H1 (cell line): ENCODE results near the gene CLCN5. TPM values are rescaled to one million over a fixed set of nuclear protein-coding genes. Genes with fewer than 3 reads are reported as not detected.

ENCODE experiments used
- CTCF ChIA-PET: fragments of 300-600 bp; sonication (Branson Sonifier 250); formaldehyde crosslinking; loops from one replicate; lab custom pipeline; 2021; ENCODE audit not compliant: partially characterized antibody; lab: Charles Lee
- POLR2A ChIA-PET: fragments of 300-600 bp; sonication (Branson Sonifier 250); formaldehyde crosslinking; loops from one replicate; lab custom pipeline; 2021; ENCODE audit warnings: inconsistent platforms; ENCODE audit not compliant: partially characterized antibody; lab: Charles Lee
- DNase-seq, 2 experiments: peaks; one replicate each; pipeline versions ENCODE4 v3.0.0 to v3.0.0-alpha.2; 2010 to 2022; ENCODE audit warnings: low spot score in 2 of 2, low read depth in 1 of 2, mixed read lengths in 1 of 2
- FAIRE-seq: peaks from 2 replicates; lab custom pipeline; 2011; peaks lifted over from hg19 to GRCh38; lab: Jason Lieb, UNC
- H2AFZ ChIP-seq: 2 replicates; pipeline ENCODE4 v1.8.1; 2012; ENCODE audit warnings: low read length, inconsistent platforms
- H2AK5ac ChIP-seq: 2 replicates; pipeline ENCODE4 v1.6.1; 2013; ENCODE audit warnings: low read depth, low read length
- H2BK120ac ChIP-seq: replicated peaks from 2 replicates; pipeline ENCODE3; 2013; ENCODE audit warnings: low read depth, low read length, inconsistent platforms
- H2BK12ac ChIP-seq: 2 replicates; pipeline ENCODE4 v1.6.1; 2013; ENCODE audit warnings: low read depth, low read length
- H2BK15ac ChIP-seq: 2 replicates; pipeline ENCODE4 v1.6.1; 2013; ENCODE audit warnings: low read length
- H2BK20ac ChIP-seq: 2 replicates; pipeline ENCODE4 v1.6.1; 2013; ENCODE audit warnings: low read length
- H2BK5ac ChIP-seq: 2 replicates; pipeline ENCODE4 v1.6.1; 2013; ENCODE audit warnings: low read depth, low read length
- H3K14ac ChIP-seq: 2 replicates; pipeline ENCODE4 v1.6.1; 2013; ENCODE audit warnings: inconsistent platforms; ENCODE audit not compliant: insufficient read length
- H3K18ac ChIP-seq: 2 replicates; pipeline ENCODE4 v1.6.1; 2013; ENCODE audit warnings: low read length; ENCODE audit errors: extremely low read depth
- H3K23ac ChIP-seq: 2 replicates; pipeline ENCODE4 v1.6.1; 2013; ENCODE audit warnings: inconsistent platforms; ENCODE audit not compliant: insufficient read length
- H3K23me2 ChIP-seq: 2 replicates; pipeline ENCODE4 v1.6.1; 2013; ENCODE audit warnings: low read depth, low read length
- H3K27ac ChIP-seq: 2 replicates; pipeline ENCODE4 v1.6.1; 2011; ENCODE audit warnings: low read depth, low read length, inconsistent platforms
- H3K27me3 ChIP-seq, 4 experiments: replicated peaks in 1 of 4; 1 replicate in 1 of 4; 2 replicates in 3 of 4; pipeline versions ENCODE4 v1.6.1 to v1.8.1; 2011 to 2013; ENCODE audit warnings: low read length in 3 of 4, mild to moderate bottlenecking in 3 of 4, inconsistent platforms in 2 of 4, mixed read lengths in 2 of 4, moderate library complexity in 1 of 4; ENCODE audit not compliant: control insufficient read depth in 3 of 4, insufficient read depth in 3 of 4; ENCODE audit errors: extremely low read depth in 1 of 4
- H3K36me3 ChIP-seq, 4 experiments: 2 replicates each; pipeline versions ENCODE4 v1.6.1 to v1.8.1; 2011 to 2013; ENCODE audit warnings: mild to moderate bottlenecking in 4 of 4, low read length in 3 of 4, moderate library complexity in 2 of 4, control low read depth in 1 of 4, inconsistent platforms in 1 of 4; ENCODE audit not compliant: insufficient read depth in 4 of 4, control insufficient read depth in 2 of 4
- H3K4ac ChIP-seq: replicated peaks from 2 replicates; pipeline ENCODE3; 2013; ENCODE audit warnings: low read length, low read depth, mixed read lengths, inconsistent platforms; ENCODE audit not compliant: insufficient read length
- H3K4me1 ChIP-seq, 4 experiments: replicated peaks in 1 of 4; 1 replicate in 1 of 4; 2 replicates in 3 of 4; pipeline versions ENCODE4 v1.6.1 to v1.8.1; 2011 to 2013; ENCODE audit warnings: low read length in 3 of 4, inconsistent platforms in 2 of 4, mixed read lengths in 1 of 4; ENCODE audit not compliant: insufficient read depth in 4 of 4, control insufficient read depth in 3 of 4
- H3K4me2 ChIP-seq, 2 experiments: 2 replicates each; pipeline versions ENCODE4 v1.6.1 to v1.8.1; 2011 to 2013; ENCODE audit warnings: low read depth in 2 of 2, low read length in 2 of 2, control low read depth in 1 of 2, inconsistent platforms in 1 of 2, mild to moderate bottlenecking in 1 of 2; ENCODE audit not compliant: insufficient read depth in 1 of 2
- H3K4me3 ChIP-seq, 4 experiments: fragments of 200-600, 300-600 bp in 1 of 4; sonication (generic), shearing (Covaris generic), sonication (Bioruptor Twin) in 1 of 4; 2 replicates each; pipeline versions ENCODE4 v1.5.1 to v1.8.1; 2011 to 2016; ENCODE audit warnings: low read length in 4 of 4, low read depth in 3 of 4, control low read depth in 2 of 4, inconsistent platforms in 2 of 4, mild to moderate bottlenecking in 2 of 4, mixed read lengths in 1 of 4, moderate library complexity in 1 of 4; ENCODE audit not compliant: insufficient read depth in 2 of 4; ENCODE audit errors: extremely low read depth in 1 of 4
- H3K56ac ChIP-seq: replicated peaks from 2 replicates; pipeline ENCODE3; 2013; ENCODE audit warnings: low read depth, mild to moderate bottlenecking, mixed read lengths, low read length, inconsistent platforms; ENCODE audit not compliant: insufficient read length
- H3K79me1 ChIP-seq: 2 replicates; pipeline ENCODE4 v1.6.1; 2013; ENCODE audit warnings: low read depth, low read length, control low read depth
- H3K79me2 ChIP-seq, 2 experiments: 2 replicates each; pipeline versions ENCODE4 v1.6.1 to v1.8.1; 2012 to 2013; ENCODE audit warnings: low read length in 2 of 2, mild to moderate bottlenecking in 2 of 2, inconsistent platforms in 1 of 2; ENCODE audit not compliant: insufficient read depth in 2 of 2, control insufficient read depth in 1 of 2
- H3K9ac ChIP-seq, 4 experiments: replicated peaks in 1 of 4; 1 replicate in 1 of 4; 2 replicates in 3 of 4; pipeline versions ENCODE4 v1.6.1 to v1.8.1; 2011 to 2013; ENCODE audit warnings: low read depth in 3 of 4, low read length in 3 of 4, control low read depth in 2 of 4, mild to moderate bottlenecking in 2 of 4, moderate library complexity in 2 of 4, inconsistent platforms in 1 of 4; ENCODE audit errors: extremely low read depth in 1 of 4
- H3K9me3 ChIP-seq, 2 experiments: 2 replicates each; pipeline versions ENCODE4 v1.6.1 to v1.8.1; 2012 to 2013; ENCODE audit warnings: mild to moderate bottlenecking in 2 of 2, moderate library complexity in 2 of 2, control low read depth in 1 of 2, inconsistent platforms in 1 of 2, low read depth in 1 of 2, low read length in 1 of 2, mixed read lengths in 1 of 2; ENCODE audit not compliant: insufficient read depth in 2 of 2
- H4K20me1 ChIP-seq, 2 experiments: replicated peaks in 1 of 2; 2 replicates each; pipeline versions ENCODE3 to v1.8.1; 2011 to 2013; ENCODE audit warnings: inconsistent platforms in 2 of 2, low read length in 2 of 2, mild to moderate bottlenecking in 1 of 2; ENCODE audit not compliant: insufficient read depth in 2 of 2, control insufficient read depth in 1 of 2
- H4K5ac ChIP-seq: 2 replicates; pipeline ENCODE4 v1.6.1; 2013; ENCODE audit warnings: low read length, low read depth, mixed read lengths, inconsistent platforms; ENCODE audit not compliant: insufficient read length
- H4K8ac ChIP-seq: 2 replicates; pipeline ENCODE4 v1.8.0; 2013; ENCODE audit warnings: mild to moderate bottlenecking, moderate library complexity, low read length, inconsistent platforms; ENCODE audit not compliant: insufficient read depth; ENCODE audit errors: extremely low read depth
- H4K91ac ChIP-seq: replicated peaks from 2 replicates; pipeline ENCODE3; 2013; ENCODE audit warnings: low read length, mixed read lengths, inconsistent platforms; ENCODE audit not compliant: insufficient read length
- EZH2 ChIP-seq: fragments of 200-600 bp; sonication (generic); IDR thresholded peaks from 2 replicates; pipeline ENCODE4 v1.7.1; 2012; ENCODE audit warnings: low read depth, mild to moderate bottlenecking, moderate library complexity, low read length, inconsistent platforms; ENCODE audit not compliant: severe bottlenecking
- JUND ChIP-seq: IDR thresholded peaks from 2 replicates; pipeline ENCODE4 v1.6.1; 2011; ENCODE audit warnings: mild to moderate bottlenecking, improper control_type of control experiment, low read length
- TEAD4 ChIP-seq: IDR thresholded peaks from 2 replicates; pipeline ENCODE4 v1.6.1; 2012; ENCODE audit warnings: low read depth, low read length, inconsistent platforms, mixed read lengths
- WGBS, 2 experiments: shearing (Covaris generic) in 1 of 2; methylation state at CpG; one replicate each; pipeline versions ENCODE4 v1.1.6 to v1.1.7; 2013 to 2015; ENCODE audit warnings: low lambda C conversion rate in 2 of 2, mixed read lengths in 2 of 2, inconsistent platforms in 1 of 2, low coverage in 1 of 2, missing lambda C conversion rate in 1 of 2; ENCODE audit not compliant: insufficient replicate concordance in 2 of 2, insufficient coverage in 1 of 2, insufficient read length in 1 of 2; ENCODE audit errors: extremely low coverage in 1 of 2, missing lambda C conversion rate in 1 of 2; 5-methylcytosine and 5-hydroxymethylcytosine counted together
- polyA plus RNA-seq, 7 experiments: library from polyadenylated mRNA; depleted of rRNA in 3 of 7; stranded (reverse) in 5 of 7; unstranded in 2 of 7; fragments of >200 nt in 5 of 7; fragments of 200-250 nt in 2 of 7; gene quantifications; 1 replicate in 5 of 7; 2 replicates in 1 of 7; 4 replicates in 1 of 7; pipeline versions ENCODE4 v1.2.1 to v1.2.3, GENCODE V29; 2011 to 2013; ENCODE audit warnings: missing spikeins in 2 of 7, mixed read lengths in 2 of 7
- total RNA-seq: library from RNA; stranded (reverse); fragmentation: NEBNext Ultra II Directional; extraction: Animal tissue kit (Norgen Biotek cat#: 25700); gene quantifications from 2 replicates; pipeline ENCODE4 v1.2.1, GENCODE V29; 2021

The CLCN5 gene
- total and polyA plus RNA-seq, 2 of the 8 experiments (the other 6 are each of a cell fraction or from before 2014, with no cell fraction given), result 4.2 to 9.7 TPM

GRCh38 chrX:50125480-50125879, 203.1 kb downstream of the CLCN5 start:
- no peaks in the 10 kb centered on the region for H3K27me3 ChIP-seq
- 0 out of 7 replicates have a peak, but pooled peaks cover 0 to 2% (median 0%) of the 10 kb centered on the region in 4 experiments for H3K4me1 ChIP-seq
- H2BK12ac ChIP-seq, result no peak overlapping the region
- no peak overlapping the region for H3K4me3 ChIP-seq
- FAIRE-seq, result no peak
- no peaks in the 10 kb centered on the region for H4K20me1 ChIP-seq
- no peak overlapping the region for H3K23ac ChIP-seq
- no peak overlapping the region for H3K27ac ChIP-seq
- POLR2A ChIA-PET, result no interaction called here
- no peaks in the 10 kb centered on the region for H3K79me1 ChIP-seq
- WGBS, 2 experiments, result no CpG with 5 or more reads among the region's 1 CpG
- no peak overlapping the region; the same call in 1 of the 2 replicates for H3K18ac ChIP-seq
- no peak overlapping the region for H3K56ac ChIP-seq
- CTCF ChIA-PET, result no interaction called here
- no peak for TF ChIP-seq JUND
- no peak for TF ChIP-seq EZH2
- no peak for TF ChIP-seq TEAD4
- no peak overlapping the region for H4K8ac ChIP-seq
- H3K4me2 ChIP-seq, result no peak overlapping the region
- H2BK15ac ChIP-seq, result no peak overlapping the region
- no peak overlapping the region for H2AFZ ChIP-seq
- H2AK5ac ChIP-seq, result no peak overlapping the region
- no peak for DNase-seq
- no peaks in the 10 kb centered on the region for H3K79me2 ChIP-seq
- no peak overlapping the region for H2BK120ac ChIP-seq
- H3K4ac ChIP-seq, result no peak overlapping the region
- no peaks in the 10 kb centered on the region for H3K9me3 ChIP-seq
- no peak overlapping the region for H4K5ac ChIP-seq
- no peak overlapping the region for H3K9ac ChIP-seq
- H3K36me3 ChIP-seq, result no peaks in the 10 kb centered on the region
- no peak overlapping the region for H3K14ac ChIP-seq
- no peak overlapping the region for H4K91ac ChIP-seq
- H3K23me2 ChIP-seq, result no peaks in the 10 kb centered on the region
- no peak overlapping the region for H2BK5ac ChIP-seq
- H2BK20ac ChIP-seq, result no peak overlapping the region
